ENCODE data around the gene THY1.
"Not testable (repeated sequence)": the region's sequence is repeated elsewhere in the genome, so short reads cannot be mapped to it uniquely, and the experiment has no call there.

THY1 gene

GRCh38 chr11:119445379-119445778 is 22.4 kb upstream of the THY1 start:
- DNase-seq, result no peak

GRCh38 chr11:119441898-119442243 is 18.9 kb upstream of the THY1 start:
- DNase-seq, result no peak

- no peak for DNase-seq
Observed at GRCh38 chr11:119438599-119438998, 15.6 kb upstream of the THY1 start.

GRCh38 chr11:119437521-119437920 is 14.5 kb upstream of the THY1 start:
- DNase-seq, result not testable (repeated sequence)

- DNase-seq, result no peak
Observed at GRCh38 chr11:119436711-119437110, 13.7 kb upstream of the THY1 start.

- no peak for DNase-seq
Observed at GRCh38 chr11:119436093-119436492, 13.1 kb upstream of the THY1 start.

- no peak for DNase-seq
Observed at GRCh38 chr11:119434591-119435330, 11.8 kb upstream of the THY1 start.

- DNase-seq, result no peak
Observed at GRCh38 chr11:119433358-119433725, 10.4 kb upstream of the THY1 start.

- peak in 1 of 2 donors; percentile 26 for DNase-seq
Observed at GRCh38 chr11:119432484-119433357, 9.7 kb upstream of the THY1 start.

- DNase-seq, result no peak
Observed at GRCh38 chr11:119431523-119431922, 8.6 kb upstream of the THY1 start.

- DNase-seq, result no peak
Observed at GRCh38 chr11:119427279-119427678, 4.3 kb upstream of the THY1 start.

- no peak for DNase-seq
Observed at GRCh38 chr11:119426142-119426541, 3.2 kb upstream of the THY1 start.

GRCh38 chr11:119424775-119425174 is 1.8 kb upstream of the THY1 start:
- DNase-seq, result no peak

- no peak for DNase-seq
Observed at GRCh38 chr11:119424276-119424675, 1.3 kb upstream of the THY1 start.

- DNase-seq, result no peak
Observed at GRCh38 chr11:119423509-119424254, 710 bp upstream of the THY1 start.

- DNase-seq, result peak; percentile 21 to 37
Observed at GRCh38 chr11:119421941-119422808, 797 bp downstream of the THY1 start.

- DNase-seq, result no peak
Observed at GRCh38 chr11:119421351-119421750, 1.6 kb downstream of the THY1 start.

- DNase-seq, result no peak
Observed at GRCh38 chr11:119420631-119421030, 2.3 kb downstream of the THY1 start.

GRCh38 chr11:119419834-119420492 is 3.0 kb downstream of the THY1 start:
- no peak for DNase-seq

GRCh38 chr11:119419246-119419645 is 3.7 kb downstream of the THY1 start:
- DNase-seq, result no peak

- no peak for DNase-seq
Observed at GRCh38 chr11:119418759-119419158, 4.2 kb downstream of the THY1 start.
